ENCODE data around the gene C3orf33. TPM values are rescaled to one million over a fixed set of nuclear protein-coding genes. Genes with fewer than 3 reads are reported as not detected.

Gene C3orf33
- total and polyA plus RNA-seq, 4 donors, result 1.2 to 2.4 (median 1.7) TPM

DNA sequence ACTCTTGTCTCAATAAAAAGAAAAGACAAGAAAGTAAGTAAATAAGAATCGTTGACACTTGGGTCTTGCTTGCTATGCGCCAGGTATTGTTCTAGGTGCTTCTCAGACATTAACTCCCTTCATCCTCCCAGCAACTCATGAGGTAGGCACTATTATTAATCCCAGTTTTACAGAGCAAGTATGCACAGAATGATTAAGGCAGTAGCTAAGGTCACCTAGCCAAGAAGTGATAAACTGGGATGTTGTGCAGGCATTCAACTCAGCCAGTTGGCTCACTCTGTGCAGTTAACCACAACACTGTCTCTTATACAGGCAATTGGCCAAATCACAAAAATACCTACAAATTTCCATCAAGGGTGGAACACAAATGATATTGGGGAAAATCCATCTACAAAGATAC lies 1.7 kb upstream of the C3orf33 start:
- Histone ChIP-seq H3K9me3 (ENCODE audit: control insufficient read depth in 4 of 4, low read length in 3 of 4) (no peaks in the 10 kb centered on the region), H3K9ac (ENCODE audit: low read depth in 1 of 2, low read length in 2 of 2) (no peak overlapping the region), H3K27me3 (ENCODE audit: control insufficient read depth in 4 of 4, insufficient read depth in 4 of 4, low read length in 3 of 4) (no peaks in the 10 kb centered on the region), H3K36me3 (ENCODE audit: control insufficient read depth in 4 of 4, insufficient read depth in 3 of 4, low read depth in 1 of 4, low read length in 3 of 4) (no peaks in the 10 kb centered on the region), H3K27ac (ENCODE audit: low read depth in 1 of 2, low read length in 2 of 2) (no peak overlapping the region), H3K4me1 (ENCODE audit: control insufficient read depth in 4 of 4, insufficient read depth in 4 of 4, low read length in 3 of 4) (peaks cover 0 to 5% (median 4%) of the 10 kb centered on the region in 4 donors), H3K4me3 (ENCODE audit: low read depth in 1 of 3, low read length in 3 of 3) (no peak overlapping the region)
- DNase-seq (ENCODE audit: low spot score), result no peak
- TF ChIP-seq RXRA (IDR thresholded peaks at IDR 0.05) (no peak), FOXA1 (IDR thresholded peaks at IDR 0.05) (no peak), TAF1 (conservative IDR thresholded peaks at IDR 0.05) (no peak), SP1 (IDR thresholded peaks at IDR 0.05) (no peak), JUND (IDR thresholded peaks at IDR 0.05) (no peak), HNF4A (conservative IDR thresholded peaks at IDR 0.05) (no peak), NR2F2 (IDR thresholded peaks at IDR 0.05) (no peak), EGR1 (IDR thresholded peaks at IDR 0.05; ENCODE audit: low read depth in 2 of 2) (no peak), FOXA2 (IDR thresholded peaks at IDR 0.05) (no peak)
- TF ChIP-seq, protein P1, sequence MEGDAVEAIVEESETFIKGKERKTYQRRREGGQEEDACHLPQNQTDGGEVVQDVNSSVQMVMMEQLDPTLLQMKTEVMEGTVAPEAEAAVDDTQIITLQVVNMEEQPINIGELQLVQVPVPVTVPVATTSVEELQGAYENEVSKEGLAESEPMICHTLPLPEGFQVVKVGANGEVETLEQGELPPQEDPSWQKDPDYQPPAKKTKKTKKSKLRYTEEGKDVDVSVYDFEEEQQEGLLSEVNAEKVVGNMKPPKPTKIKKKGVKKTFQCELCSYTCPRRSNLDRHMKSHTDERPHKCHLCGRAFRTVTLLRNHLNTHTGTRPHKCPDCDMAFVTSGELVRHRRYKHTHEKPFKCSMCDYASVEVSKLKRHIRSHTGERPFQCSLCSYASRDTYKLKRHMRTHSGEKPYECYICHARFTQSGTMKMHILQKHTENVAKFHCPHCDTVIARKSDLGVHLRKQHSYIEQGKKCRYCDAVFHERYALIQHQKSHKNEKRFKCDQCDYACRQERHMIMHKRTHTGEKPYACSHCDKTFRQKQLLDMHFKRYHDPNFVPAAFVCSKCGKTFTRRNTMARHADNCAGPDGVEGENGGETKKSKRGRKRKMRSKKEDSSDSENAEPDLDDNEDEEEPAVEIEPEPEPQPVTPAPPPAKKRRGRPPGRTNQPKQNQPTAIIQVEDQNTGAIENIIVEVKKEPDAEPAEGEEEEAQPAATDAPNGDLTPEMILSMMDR (IDR thresholded peaks at IDR 0.05; ENCODE audit: low read depth, low read length, missing input control), result no peak
- TF ChIP-seq, protein P2, sequence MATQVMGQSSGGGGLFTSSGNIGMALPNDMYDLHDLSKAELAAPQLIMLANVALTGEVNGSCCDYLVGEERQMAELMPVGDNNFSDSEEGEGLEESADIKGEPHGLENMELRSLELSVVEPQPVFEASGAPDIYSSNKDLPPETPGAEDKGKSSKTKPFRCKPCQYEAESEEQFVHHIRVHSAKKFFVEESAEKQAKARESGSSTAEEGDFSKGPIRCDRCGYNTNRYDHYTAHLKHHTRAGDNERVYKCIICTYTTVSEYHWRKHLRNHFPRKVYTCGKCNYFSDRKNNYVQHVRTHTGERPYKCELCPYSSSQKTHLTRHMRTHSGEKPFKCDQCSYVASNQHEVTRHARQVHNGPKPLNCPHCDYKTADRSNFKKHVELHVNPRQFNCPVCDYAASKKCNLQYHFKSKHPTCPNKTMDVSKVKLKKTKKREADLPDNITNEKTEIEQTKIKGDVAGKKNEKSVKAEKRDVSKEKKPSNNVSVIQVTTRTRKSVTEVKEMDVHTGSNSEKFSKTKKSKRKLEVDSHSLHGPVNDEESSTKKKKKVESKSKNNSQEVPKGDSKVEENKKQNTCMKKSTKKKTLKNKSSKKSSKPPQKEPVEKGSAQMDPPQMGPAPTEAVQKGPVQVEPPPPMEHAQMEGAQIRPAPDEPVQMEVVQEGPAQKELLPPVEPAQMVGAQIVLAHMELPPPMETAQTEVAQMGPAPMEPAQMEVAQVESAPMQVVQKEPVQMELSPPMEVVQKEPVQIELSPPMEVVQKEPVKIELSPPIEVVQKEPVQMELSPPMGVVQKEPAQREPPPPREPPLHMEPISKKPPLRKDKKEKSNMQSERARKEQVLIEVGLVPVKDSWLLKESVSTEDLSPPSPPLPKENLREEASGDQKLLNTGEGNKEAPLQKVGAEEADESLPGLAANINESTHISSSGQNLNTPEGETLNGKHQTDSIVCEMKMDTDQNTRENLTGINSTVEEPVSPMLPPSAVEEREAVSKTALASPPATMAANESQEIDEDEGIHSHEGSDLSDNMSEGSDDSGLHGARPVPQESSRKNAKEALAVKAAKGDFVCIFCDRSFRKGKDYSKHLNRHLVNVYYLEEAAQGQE (IDR thresholded peaks at IDR 0.05), result no peak
- TF ChIP-seq, protein P3, sequence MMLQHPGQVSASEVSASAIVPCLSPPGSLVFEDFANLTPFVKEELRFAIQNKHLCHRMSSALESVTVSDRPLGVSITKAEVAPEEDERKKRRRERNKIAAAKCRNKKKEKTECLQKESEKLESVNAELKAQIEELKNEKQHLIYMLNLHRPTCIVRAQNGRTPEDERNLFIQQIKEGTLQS (IDR thresholded peaks at IDR 0.05), result no peak
- TF ChIP-seq, protein P4, sequence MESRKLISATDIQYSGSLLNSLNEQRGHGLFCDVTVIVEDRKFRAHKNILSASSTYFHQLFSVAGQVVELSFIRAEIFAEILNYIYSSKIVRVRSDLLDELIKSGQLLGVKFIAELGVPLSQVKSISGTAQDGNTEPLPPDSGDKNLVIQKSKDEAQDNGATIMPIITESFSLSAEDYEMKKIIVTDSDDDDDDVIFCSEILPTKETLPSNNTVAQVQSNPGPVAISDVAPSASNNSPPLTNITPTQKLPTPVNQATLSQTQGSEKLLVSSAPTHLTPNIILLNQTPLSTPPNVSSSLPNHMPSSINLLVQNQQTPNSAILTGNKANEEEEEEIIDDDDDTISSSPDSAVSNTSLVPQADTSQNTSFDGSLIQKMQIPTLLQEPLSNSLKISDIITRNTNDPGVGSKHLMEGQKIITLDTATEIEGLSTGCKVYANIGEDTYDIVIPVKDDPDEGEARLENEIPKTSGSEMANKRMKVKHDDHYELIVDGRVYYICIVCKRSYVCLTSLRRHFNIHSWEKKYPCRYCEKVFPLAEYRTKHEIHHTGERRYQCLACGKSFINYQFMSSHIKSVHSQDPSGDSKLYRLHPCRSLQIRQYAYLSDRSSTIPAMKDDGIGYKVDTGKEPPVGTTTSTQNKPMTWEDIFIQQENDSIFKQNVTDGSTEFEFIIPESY (IDR thresholded peaks at IDR 0.05), result no peak
- TF ChIP-seq, protein P5, sequence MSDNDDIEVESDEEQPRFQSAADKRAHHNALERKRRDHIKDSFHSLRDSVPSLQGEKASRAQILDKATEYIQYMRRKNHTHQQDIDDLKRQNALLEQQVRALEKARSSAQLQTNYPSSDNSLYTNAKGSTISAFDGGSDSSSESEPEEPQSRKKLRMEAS (IDR thresholded peaks at IDR 0.05), result no peak
- 91% methylated on average over 2 of the region's 2 CpGs for WGBS

DNA sequence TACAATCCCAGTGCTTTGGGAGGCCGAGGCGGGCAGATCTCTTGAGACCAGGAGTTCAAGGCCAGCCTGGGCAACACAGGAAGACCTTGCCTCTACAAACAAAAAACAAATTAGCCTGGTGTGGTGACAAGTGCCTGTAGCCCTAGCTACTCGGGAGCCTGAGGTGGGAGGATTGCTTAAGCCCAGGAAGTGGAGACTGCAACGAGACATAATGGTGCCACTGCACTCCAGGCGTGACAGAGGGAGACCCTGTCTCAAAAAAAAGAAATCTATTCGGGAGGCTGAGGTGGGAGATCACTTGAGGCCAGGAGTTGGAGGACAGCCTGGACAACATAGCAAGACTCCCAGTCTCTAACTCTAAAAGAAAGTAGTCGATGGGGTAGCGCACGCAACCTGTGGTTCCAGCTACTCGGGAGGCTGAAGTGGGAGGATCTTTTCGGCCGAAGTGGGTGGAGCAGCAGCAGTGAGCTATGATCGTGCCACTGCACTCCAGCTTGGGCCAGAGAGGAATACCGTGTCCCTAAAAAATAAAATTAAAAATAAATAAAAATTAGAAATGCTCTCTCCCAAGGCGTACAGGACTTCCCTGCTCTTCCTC lies 775 bp downstream of the C3orf33 start:
- Histone ChIP-seq H3K36me3 (ENCODE audit: control insufficient read depth in 4 of 4, insufficient read depth in 3 of 4, low read depth in 1 of 4, low read length in 3 of 4) (no peaks in the 10 kb centered on the region), H3K4me3 (ENCODE audit: low read depth in 1 of 3, low read length in 3 of 3) (peak overlapping the region; percentile 14 to 90 (median 76))

More for the DNA sequence above, 775 bp downstream of the C3orf33 start:
- WGBS, result 38% methylated on average over 15 of the region's 15 CpGs
- H3K4me1 ChIP-seq (ENCODE audit: control insufficient read depth in 4 of 4, insufficient read depth in 4 of 4, low read length in 3 of 4), result peaks cover 0 to 5% (median 4%) of the 10 kb centered on the region in 4 donors
- DNase-seq (ENCODE audit: low spot score), result no peak
- TF ChIP-seq JUND (IDR thresholded peaks at IDR 0.05) (no peak), SP1 (IDR thresholded peaks at IDR 0.05) (no peak), EGR1 (IDR thresholded peaks at IDR 0.05; ENCODE audit: low read depth in 2 of 2) (no peak), RAD21 (IDR thresholded peaks at IDR 0.05) (no peak), FOXA2 (IDR thresholded peaks at IDR 0.05) (no peak), HNF4A (conservative IDR thresholded peaks at IDR 0.05) (no peak), TAF1 (conservative IDR thresholded peaks at IDR 0.05) (no peak), HNF4G (IDR thresholded peaks at IDR 0.05) (no peak)
- TF ChIP-seq, protein P4 (IDR thresholded peaks at IDR 0.05), result no peak
- TF ChIP-seq, protein P2 (IDR thresholded peaks at IDR 0.05), result no peak
- no peaks in the 10 kb centered on the region for H3K9me3 ChIP-seq (ENCODE audit: control insufficient read depth in 4 of 4, low read length in 3 of 4)
- no peaks in the 10 kb centered on the region for H3K27me3 ChIP-seq (ENCODE audit: control insufficient read depth in 4 of 4, insufficient read depth in 4 of 4, low read length in 3 of 4)
- peak overlapping the region in 1 of 2 donors; percentile 73 for H3K27ac ChIP-seq (ENCODE audit: low read depth in 1 of 2, low read length in 2 of 2)
- peak overlapping the region in 1 of 2 donors; percentile 39 for H3K9ac ChIP-seq (ENCODE audit: low read depth in 1 of 2, low read length in 2 of 2)

Data from liver (tissue), 9 donors.